SK-N-SH (cell line): ENCODE results near the gene SPOCK1. TPM values are rescaled to one million over a fixed set of nuclear protein-coding genes. Genes with fewer than 3 reads are reported as not detected.
A peak's percentile ranks its signal among the peaks of the same experiment; 100 is the strongest.

ENCODE experiments used
- CTCF ChIA-PET: fragments of 300-600, 350-600 bp; formaldehyde crosslinking; extraction: SDS; loops from one replicate; lab custom pipeline; 2021; lab: Yijun Ruan, JAX
- POLR2A ChIA-PET: fragments of 350-600 bp; sonication (Branson Sonifier 250); formaldehyde crosslinking; extraction: SDS; loops from one replicate; lab custom pipeline; 2020; ENCODE audit warnings: antibody characterized with exemption, inconsistent platforms; lab: Yijun Ruan, JAX
- DNase-seq: peaks from one replicate; pipeline ENCODE4 v3.0.0; 2012
- H2AFZ ChIP-seq: fragments of 200-600 bp; sonication (generic); 2 replicates; pipeline ENCODE4 v1.8.1; 2016; ENCODE audit warnings: antibody characterized with exemption, mild to moderate bottlenecking, low read depth
- H3F3A ChIP-seq: fragments of 200-600 bp; sonication (generic); replicated peaks from 2 replicates; pipeline ENCODE3; 2016; ENCODE audit warnings: antibody characterized with exemption, mild to moderate bottlenecking; ENCODE audit not compliant: insufficient read depth
- H3K27ac ChIP-seq, 2 experiments: fragments of 200-500 bp in 1 of 2; fragments of 200-600 bp in 1 of 2; sonication (Bioruptor generic) in 1 of 2; sonication (generic), shearing (Covaris generic) in 1 of 2; 2 replicates each; pipeline versions ENCODE4 v1.5.1 to v1.6.1; 2014 to 2016; ENCODE audit warnings: low read depth in 2 of 2, inconsistent platforms in 1 of 2, low read length in 1 of 2, mild to moderate bottlenecking in 1 of 2, mixed read lengths in 1 of 2
- H3K27me3 ChIP-seq: fragments of 200-600 bp; sonication (generic), shearing (Covaris generic); 2 replicates; pipeline ENCODE4 v1.6.1; 2016; ENCODE audit warnings: mixed run types; ENCODE audit not compliant: insufficient read depth
- H3K36me3 ChIP-seq, 2 experiments: fragments of 200-500 bp in 1 of 2; fragments of 200-600 bp in 1 of 2; sonication (Bioruptor generic) in 1 of 2; sonication (generic) in 1 of 2; replicated peaks in 1 of 2; 2 replicates each; pipeline versions ENCODE3 to v1.5.1; 2014 to 2016; ENCODE audit warnings: low read length in 1 of 2, mild to moderate bottlenecking in 1 of 2; ENCODE audit not compliant: insufficient read depth in 2 of 2, control insufficient read depth in 1 of 2
- H3K4me1 ChIP-seq, 2 experiments: fragments of 200-500 bp in 1 of 2; fragments of 200-600 bp in 1 of 2; sonication (Bioruptor generic) in 1 of 2; sonication (generic), shearing (Covaris generic) in 1 of 2; 2 replicates each; pipeline versions ENCODE4 v1.5.1 to v1.6.1; 2014 to 2016; ENCODE audit warnings: low read depth in 1 of 2, low read length in 1 of 2, mixed run types in 1 of 2; ENCODE audit not compliant: insufficient read depth in 2 of 2, control insufficient read depth in 1 of 2
- H3K4me2 ChIP-seq: fragments of 200-600 bp; sonication (generic), shearing (Covaris generic); 2 replicates; pipeline ENCODE4 v1.6.1; 2017; ENCODE audit warnings: mixed run types
- H3K4me3 ChIP-seq, 2 experiments: fragments of 200-500 bp in 1 of 2; fragments of 200-600 bp in 1 of 2; sonication (Bioruptor generic) in 1 of 2; sonication (generic), shearing (Covaris generic) in 1 of 2; 2 replicates each; pipeline versions ENCODE4 v1.5.1 to v1.8.1; 2014 to 2016; ENCODE audit warnings: low read depth in 2 of 2, inconsistent platforms in 1 of 2, low read length in 1 of 2, mild to moderate bottlenecking in 1 of 2, mixed read lengths in 1 of 2, moderate library complexity in 1 of 2
- H3K79me2 ChIP-seq: fragments of 200-600 bp; sonication (generic); 2 replicates; pipeline ENCODE4 v1.8.1; 2017; ENCODE audit warnings: mild to moderate bottlenecking; ENCODE audit not compliant: insufficient read depth
- H3K9ac ChIP-seq: fragments of 200-600 bp; sonication (generic); 2 replicates; pipeline ENCODE4 v1.6.1; 2017; ENCODE audit warnings: mixed run types
- H3K9me2 ChIP-seq: fragments of 200-600 bp; sonication (generic); 2 replicates; pipeline ENCODE4 v1.6.1; 2017; ENCODE audit warnings: mixed run types
- H3K9me3 ChIP-seq: fragments of 200-600 bp; sonication (generic); 2 replicates; pipeline ENCODE4 v1.6.1; 2017; ENCODE audit warnings: mixed run types, mild to moderate bottlenecking, moderate library complexity
- H4K20me1 ChIP-seq: fragments of 200-600 bp; sonication (generic); 2 replicates; pipeline ENCODE4 v1.6.1; 2017; ENCODE audit warnings: mild to moderate bottlenecking, mixed run types; ENCODE audit not compliant: insufficient read depth
- ELF1 ChIP-seq: IDR thresholded peaks from 2 replicates; pipeline ENCODE4 v1.4.0; 2012
- EP300 ChIP-seq, 2 experiments: IDR thresholded peaks; 2 replicates each; pipeline versions ENCODE4 v1.4.0 to v1.6.1; 2012; ENCODE audit warnings: borderline replicate concordance in 1 of 2, low read depth in 1 of 2, low read length in 1 of 2
- EZH2phosphoT487 ChIP-seq: fragments of 200-600 bp; sonication (generic); IDR thresholded peaks from 2 replicates; pipeline ENCODE4 v1.6.1; 2017; ENCODE audit warnings: low read depth, mixed run types, mild to moderate bottlenecking, antibody characterized with exemption, moderate library complexity, borderline replicate concordance
- FOXJ3 ChIP-seq: sonication (generic); formaldehyde crosslinking; IDR thresholded peaks from 2 replicates; pipeline ENCODE4 v1.5.1; 2020; ENCODE audit warnings: mild to moderate bottlenecking, missing genetic modification reagents
- GABPA ChIP-seq: IDR thresholded peaks from 2 replicates; pipeline ENCODE4 v1.4.0; 2012; ENCODE audit warnings: low read depth, mild to moderate bottlenecking
- JUND ChIP-seq: IDR thresholded peaks from 2 replicates; pipeline ENCODE4 v1.4.0; 2012
- MEF2A ChIP-seq: IDR thresholded peaks from 2 replicates; pipeline ENCODE4 v1.4.0; 2012; ENCODE audit warnings: low read depth, borderline replicate concordance
- MXI1 ChIP-seq: IDR thresholded peaks from 2 replicates; pipeline ENCODE4 v1.6.1; 2012; ENCODE audit warnings: mild to moderate bottlenecking, low read depth, low read length, improper control_type of control experiment
- RCOR1 ChIP-seq: fragments of 150-350 bp; IDR thresholded peaks from 2 replicates; pipeline ENCODE4 v1.6.1; 2017; ENCODE audit warnings: antibody characterized with exemption, low read length
- REST ChIP-seq: IDR thresholded peaks from 2 replicates; pipeline ENCODE4 v1.6.1; 2012; ENCODE audit warnings: mild to moderate bottlenecking, low read depth, low read length, moderate library complexity
- RFX5 ChIP-seq: IDR thresholded peaks from 2 replicates; pipeline ENCODE4 v1.6.1; 2012; ENCODE audit warnings: mild to moderate bottlenecking, improper control_type of control experiment, low read length
- RXRA ChIP-seq: IDR thresholded peaks from 2 replicates; pipeline ENCODE4 v1.4.0; 2012; ENCODE audit warnings: low read depth, mild to moderate bottlenecking, borderline replicate concordance
- SIN3A ChIP-seq: IDR thresholded peaks from 2 replicates; pipeline ENCODE4 v1.6.1; 2012; ENCODE audit warnings: low read depth, mild to moderate bottlenecking, low read length, moderate library complexity, borderline replicate concordance
- TAF1 ChIP-seq: IDR thresholded peaks from 2 replicates; pipeline ENCODE4 v1.6.1; 2012; ENCODE audit warnings: low read depth, mild to moderate bottlenecking, low read length, moderate library complexity, borderline replicate concordance
- TCF12 ChIP-seq: IDR thresholded peaks from 2 replicates; pipeline ENCODE4 v1.4.0; 2012
- TEAD4 ChIP-seq: IDR thresholded peaks from 2 replicates; pipeline ENCODE4 v1.4.0; 2012; ENCODE audit warnings: mild to moderate bottlenecking, borderline replicate concordance; ENCODE audit not compliant: insufficient read depth
- WGBS: methylation state at CpG from one replicate; pipeline ENCODE4 v1.1.6; 2017; ENCODE audit warnings: low lambda C conversion rate; 5-methylcytosine and 5-hydroxymethylcytosine counted together
- polyA plus RNA-seq, 3 experiments: library from polyadenylated mRNA; depleted of rRNA; stranded (reverse); fragments of >200 nt; gene quantifications; 2 replicates each; pipeline ENCODE4 v1.2.3, GENCODE V29; 2012
- TF ChIP-seq, protein P1 (sequence below): fragments of 150-350 bp; IDR thresholded peaks from 2 replicates; pipeline ENCODE4 v1.6.1; 2017; ENCODE audit warnings: antibody characterized with exemption, low read length, low read depth, borderline replicate concordance
- TF ChIP-seq, protein P2 (sequence below): IDR thresholded peaks from 2 replicates; pipeline ENCODE4 v1.4.0; 2012; ENCODE audit warnings: low read depth, borderline replicate concordance
- TF ChIP-seq, protein P3 (sequence below): IDR thresholded peaks from 2 replicates; pipeline ENCODE4; 2012

Gene SPOCK1
- polyA plus RNA-seq, 1 of the 3 experiments (the other 2 are of a cell fraction) = 11.3 TPM

DNA sequence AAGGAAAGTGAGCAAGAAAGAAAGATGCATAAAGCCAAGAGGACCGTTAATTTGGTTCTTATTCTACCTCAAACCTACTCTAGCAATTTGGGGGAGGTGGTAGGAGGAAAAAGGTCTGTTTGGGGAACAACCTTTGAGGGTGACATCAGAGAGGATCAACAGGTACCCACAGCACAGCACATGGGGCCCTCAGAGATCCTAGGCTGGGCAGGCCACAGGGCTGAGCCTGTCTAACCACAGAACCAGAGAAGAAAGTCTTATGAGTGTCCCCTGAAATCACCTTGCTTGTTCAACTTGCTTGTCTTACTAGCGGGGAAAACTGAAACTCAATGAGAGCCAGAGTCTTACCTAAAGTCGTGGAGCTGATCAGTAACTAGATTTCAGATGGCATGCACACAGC, 385.2 kb downstream of the SPOCK1 start:
- Histone ChIP-seq H2AFZ (no peak overlapping the region), H3K9ac (no peak overlapping the region), H3K79me2 (no peaks in the 10 kb centered on the region), H3K9me2 (no peaks in the 10 kb centered on the region), H3K27ac (peak overlapping the region in 1 of 2 experiments; percentile 65; a peak in 2 of 4 replicates), H3K4me3 (no peak overlapping the region), H3K36me3 (peaks cover 0 to 14% of the 10 kb centered on the region in 2 experiments), H3K9me3 (no peaks in the 10 kb centered on the region)
- POLR2A ChIA-PET = no interaction called here
- WGBS = 44% methylated on average over 3 of the region's 3 CpGs
- DNase-seq = no peak
- TF ChIP-seq TAF1 (no peak), GABPA (no peak), TCF12 (no peak)
- TF ChIP-seq, protein P1, sequence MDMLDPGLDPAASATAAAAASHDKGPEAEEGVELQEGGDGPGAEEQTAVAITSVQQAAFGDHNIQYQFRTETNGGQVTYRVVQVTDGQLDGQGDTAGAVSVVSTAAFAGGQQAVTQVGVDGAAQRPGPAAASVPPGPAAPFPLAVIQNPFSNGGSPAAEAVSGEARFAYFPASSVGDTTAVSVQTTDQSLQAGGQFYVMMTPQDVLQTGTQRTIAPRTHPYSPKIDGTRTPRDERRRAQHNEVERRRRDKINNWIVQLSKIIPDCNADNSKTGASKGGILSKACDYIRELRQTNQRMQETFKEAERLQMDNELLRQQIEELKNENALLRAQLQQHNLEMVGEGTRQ = no peak
- TF ChIP-seq, all 33 proteins: peak for 0
- no peaks in the 10 kb centered on the region for H4K20me1 ChIP-seq
- H3K4me2 ChIP-seq = peak overlapping the region; percentile 30; the same call in 1 of the 2 replicates
- H3F3A ChIP-seq = no peaks in the 10 kb centered on the region
- H3K4me1 ChIP-seq = peaks cover 11 to 21% of the 10 kb centered on the region in 2 experiments; a peak in 2 of 4 replicates
- CTCF ChIA-PET = no interaction called here
- no peaks in the 10 kb centered on the region for H3K27me3 ChIP-seq

DNA sequence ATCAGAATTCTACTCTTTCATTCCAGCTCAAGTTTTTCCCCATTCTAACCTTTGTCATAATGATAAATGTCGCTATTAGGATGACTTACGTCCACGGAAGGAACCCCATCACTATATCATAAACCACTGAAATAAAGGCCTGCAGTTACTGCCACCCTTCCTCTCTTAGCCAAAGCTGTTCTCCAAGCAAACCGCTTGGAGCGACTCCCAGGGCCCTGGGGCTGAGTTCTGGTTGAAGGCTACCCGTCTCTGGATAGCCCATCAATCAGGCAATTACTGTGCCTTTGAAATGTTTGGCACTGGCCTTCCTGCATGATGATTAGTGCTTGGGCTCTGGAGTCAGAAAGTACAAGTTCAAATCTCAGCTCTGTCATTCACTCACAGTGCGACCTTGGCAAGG, 386.0 kb downstream of the SPOCK1 start:
- CTCF ChIA-PET = interaction anchor here (1.4 kb wide), 1 partner anchor 37 kb away, joined by 3 read pairs; no protein-coding TSS in a partner anchor
- no peak for TF ChIP-seq EZH2phosphoT487
- TF ChIP-seq REST = no peak
- no peak for TF ChIP-seq SIN3A
- no peak for TF ChIP-seq TCF12
- TF ChIP-seq, protein P2, sequence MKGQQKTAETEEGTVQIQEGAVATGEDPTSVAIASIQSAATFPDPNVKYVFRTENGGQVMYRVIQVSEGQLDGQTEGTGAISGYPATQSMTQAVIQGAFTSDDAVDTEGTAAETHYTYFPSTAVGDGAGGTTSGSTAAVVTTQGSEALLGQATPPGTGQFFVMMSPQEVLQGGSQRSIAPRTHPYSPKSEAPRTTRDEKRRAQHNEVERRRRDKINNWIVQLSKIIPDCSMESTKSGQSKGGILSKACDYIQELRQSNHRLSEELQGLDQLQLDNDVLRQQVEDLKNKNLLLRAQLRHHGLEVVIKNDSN = no peak
- TF ChIP-seq, protein P3, sequence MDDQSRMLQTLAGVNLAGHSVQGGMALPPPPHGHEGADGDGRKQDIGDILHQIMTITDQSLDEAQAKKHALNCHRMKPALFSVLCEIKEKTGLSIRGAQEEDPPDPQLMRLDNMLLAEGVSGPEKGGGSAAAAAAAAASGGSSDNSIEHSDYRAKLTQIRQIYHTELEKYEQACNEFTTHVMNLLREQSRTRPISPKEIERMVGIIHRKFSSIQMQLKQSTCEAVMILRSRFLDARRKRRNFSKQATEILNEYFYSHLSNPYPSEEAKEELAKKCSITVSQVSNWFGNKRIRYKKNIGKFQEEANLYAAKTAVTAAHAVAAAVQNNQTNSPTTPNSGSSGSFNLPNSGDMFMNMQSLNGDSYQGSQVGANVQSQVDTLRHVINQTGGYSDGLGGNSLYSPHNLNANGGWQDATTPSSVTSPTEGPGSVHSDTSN = no peak
- no peak for TF ChIP-seq TEAD4
- no peak for TF ChIP-seq ELF1
- no peak for TF ChIP-seq MEF2A
- no peak for TF ChIP-seq MXI1
- TF ChIP-seq TAF1 = no peak
- no peak for TF ChIP-seq RXRA
- no peak for TF ChIP-seq FOXJ3 (CRISPR knock-in tag)
- no peak for TF ChIP-seq EP300 (IDR thresholded peaks at IDR 0.05; ENCODE audit: borderline replicate concordance in 1 of 2, low read depth in 1 of 2, low read length in 1 of 2)
- no peak for TF ChIP-seq RFX5
- TF ChIP-seq JUND = no peak
- TF ChIP-seq RCOR1 = no peak
- H3K4me2 ChIP-seq = no peak overlapping the region

More for the DNA sequence above, 386.0 kb downstream of the SPOCK1 start:
- no peak overlapping the region for H3K9ac ChIP-seq
- peaks cover 11 to 21% of the 10 kb centered on the region in 2 experiments; a peak in 2 of 4 replicates for H3K4me1 ChIP-seq
- WGBS = 65% methylated on average over 7 of the region's 7 CpGs
- H2AFZ ChIP-seq = no peak overlapping the region
- no peaks in the 10 kb centered on the region for H3F3A ChIP-seq
- H3K36me3 ChIP-seq = peaks cover 0 to 14% of the 10 kb centered on the region in 2 experiments
- no peaks in the 10 kb centered on the region for H3K27me3 ChIP-seq
- no peak for DNase-seq
- H3K79me2 ChIP-seq = no peaks in the 10 kb centered on the region
- no peaks in the 10 kb centered on the region for H3K9me2 ChIP-seq
- H3K9me3 ChIP-seq = no peaks in the 10 kb centered on the region
- no peak overlapping the region for H3K27ac ChIP-seq
- POLR2A ChIA-PET = no interaction called here
- H4K20me1 ChIP-seq = no peaks in the 10 kb centered on the region
- no peak overlapping the region for H3K4me3 ChIP-seq
